Fibroblast of skin of abdomen (primary cell): ENCODE data around the gene GIPC1.
"Not testable (repeated sequence)": the region's sequence is repeated elsewhere in the genome, so short reads cannot be mapped to it uniquely, and the experiment has no call there.

Source experiments
- DNase-seq: peaks from one replicate; pipeline ENCODE4 v3.0.0-alpha.2; 2013

Gene GIPC1

GRCh38 chr19:14517840-14518505, 22.0 kb upstream of the GIPC1 start, which contains the start of gene DNAJB1:
TSS of gene DNAJB1 (minus strand) at chr19:14518397. CDS start at chr19:14518349, 48 bp downstream.
- peak; percentile 78 for DNase-seq

GRCh38 chr19:14517446-14517839, 21.5 kb upstream of the GIPC1 start:
- DNase-seq, result no peak

- DNase-seq, result no peak
Measured at GRCh38 chr19:14516746-14517438, 21.0 kb upstream of the GIPC1 start.

- DNase-seq, result no peak
Measured at GRCh38 chr19:14516048-14516534, 20.2 kb upstream of the GIPC1 start.

- DNase-seq, result no peak
Measured at GRCh38 chr19:14515501-14516047, 19.6 kb upstream of the GIPC1 start.

- no peak for DNase-seq
Measured at GRCh38 chr19:14514215-14514863, 18.4 kb upstream of the GIPC1 start.

GRCh38 chr19:14512406-14512961, 16.6 kb upstream of the GIPC1 start:
- no peak for DNase-seq

GRCh38 chr19:14511229-14511593, 15.3 kb upstream of the GIPC1 start:
- no peak for DNase-seq

GRCh38 chr19:14510311-14511228, 14.6 kb upstream of the GIPC1 start:
- peak; percentile 77 for DNase-seq

- peak; percentile 66 for DNase-seq
Measured at GRCh38 chr19:14507704-14508542, 12.0 kb upstream of the GIPC1 start.

- peak; percentile 88 for DNase-seq
Measured at GRCh38 chr19:14505488-14506239, 9.7 kb upstream of the GIPC1 start.

GRCh38 chr19:14504575-14504974, 8.6 kb upstream of the GIPC1 start:
- DNase-seq, result not testable (repeated sequence)

GRCh38 chr19:14503285-14503684, 7.4 kb upstream of the GIPC1 start:
- no peak for DNase-seq

GRCh38 chr19:14502334-14503092, 6.6 kb upstream of the GIPC1 start:
- peak; percentile 28 for DNase-seq

GRCh38 chr19:14497228-14497921, 1.4 kb upstream of the GIPC1 start:
- DNase-seq, result no peak

GRCh38 chr19:14496834-14497227, 904 bp upstream of the GIPC1 start:
- no peak for DNase-seq

GRCh38 chr19:14495672-14496028, 277 bp downstream of the GIPC1 start:
- no peak for DNase-seq

- no peak for DNase-seq
Measured at GRCh38 chr19:14494910-14495671, 836 bp downstream of the GIPC1 start.
